ENCODE measurements around the gene LHFPL3.

GRCh38 chr7:104908636-104909035, 580.2 kb downstream of the LHFPL3 start:
- TF ChIP-seq POLR2A (IDR thresholded peaks at IDR 0.05) (no peak), CTCF (IDR thresholded peaks at IDR 0.05) (no peak)

Data from thyroid gland (tissue), 4 donors.